GM12878 (cell line): ENCODE measurements around the gene INF2.

ENCODE experiments used
- ATF3 ChIP-seq: IDR thresholded peaks from 2 replicates; pipeline ENCODE4 v1.6.1; 2011; ENCODE audit warnings: low read depth, mild to moderate bottlenecking, low read length, moderate library complexity, borderline replicate concordance; ENCODE audit errors: extremely low read depth
- CBX5 ChIP-seq: sonication (generic); IDR thresholded peaks from 2 replicates; pipeline ENCODE4 v1.6.1; 2016; ENCODE audit warnings: low read depth, moderate library complexity, mild to moderate bottlenecking, inconsistent platforms
- EED ChIP-seq: sonication (generic); IDR thresholded peaks from 2 replicates; pipeline ENCODE4 v1.6.1; 2016; ENCODE audit warnings: antibody characterized with exemption, low read depth
- EZH2 ChIP-seq: IDR thresholded peaks from 2 replicates; pipeline ENCODE4 v1.6.1; 2012; ENCODE audit warnings: low read depth, mild to moderate bottlenecking, control low read depth, inconsistent platforms, low read length, borderline replicate concordance; ENCODE audit not compliant: control insufficient read depth
- GABPA ChIP-seq: IDR thresholded peaks from 2 replicates; pipeline ENCODE4 v1.6.1; 2014; ENCODE audit warnings: antibody characterized with exemption, low read depth, mild to moderate bottlenecking, inconsistent platforms
- MEF2A ChIP-seq: IDR thresholded peaks from 2 replicates; pipeline ENCODE4 v1.6.1; 2011; ENCODE audit warnings: low read depth, mild to moderate bottlenecking, low read length, moderate library complexity; ENCODE audit not compliant: insufficient read depth
- MLLT1 ChIP-seq: fragments of 450-650 bp; IDR thresholded peaks from 2 replicates; pipeline ENCODE4 v1.6.1; 2016; ENCODE audit warnings: mild to moderate bottlenecking
- MXI1 ChIP-seq: fragments of 150-350 bp; IDR thresholded peaks from 2 replicates; pipeline ENCODE4 v1.6.1; 2011; ENCODE audit warnings: low read depth, mild to moderate bottlenecking, inconsistent platforms, low read length, improper control_type of control experiment
- POLR2A ChIP-seq: IDR thresholded peaks from 2 replicates; pipeline ENCODE4 v1.6.1; 2011; ENCODE audit warnings: low read depth, mild to moderate bottlenecking, low read length
- SMAD5 ChIP-seq: IDR thresholded peaks from 2 replicates; pipeline ENCODE4 v1.6.1; 2016; ENCODE audit warnings: antibody characterized with exemption, low read depth
- SPI1 ChIP-seq: IDR thresholded peaks from 2 replicates; pipeline ENCODE4 v1.6.1; 2011; ENCODE audit warnings: low read depth, mild to moderate bottlenecking, low read length, moderate library complexity, borderline replicate concordance; ENCODE audit not compliant: insufficient read depth
- TCF12 ChIP-seq: IDR thresholded peaks from 2 replicates; pipeline ENCODE4 v1.6.1; 2011; ENCODE audit warnings: low read depth, mild to moderate bottlenecking, low read length
- TF ChIP-seq, protein P1 (sequence below), 3 experiments: IDR thresholded peaks in 2 of 3; conservative IDR thresholded peaks in 1 of 3; 2 replicates each; pipeline ENCODE4 v1.5.1; 2011; ENCODE audit warnings: low read depth in 3 of 3, low read length in 3 of 3, mild to moderate bottlenecking in 3 of 3, control low read depth in 2 of 3, moderate library complexity in 2 of 3, inconsistent platforms in 1 of 3, mixed read lengths in 1 of 3; ENCODE audit not compliant: control insufficient read depth in 2 of 3, insufficient read depth in 1 of 3; ENCODE audit errors: extremely low read depth in 1 of 3
- TF ChIP-seq, protein P2 (sequence below): IDR thresholded peaks from 2 replicates; pipeline ENCODE4 v1.6.1; 2011; ENCODE audit warnings: borderline replicate concordance, low read depth, mild to moderate bottlenecking, moderate library complexity, mixed read lengths, low read length; ENCODE audit not compliant: insufficient read depth; ENCODE audit errors: extremely low read length

DNA sequence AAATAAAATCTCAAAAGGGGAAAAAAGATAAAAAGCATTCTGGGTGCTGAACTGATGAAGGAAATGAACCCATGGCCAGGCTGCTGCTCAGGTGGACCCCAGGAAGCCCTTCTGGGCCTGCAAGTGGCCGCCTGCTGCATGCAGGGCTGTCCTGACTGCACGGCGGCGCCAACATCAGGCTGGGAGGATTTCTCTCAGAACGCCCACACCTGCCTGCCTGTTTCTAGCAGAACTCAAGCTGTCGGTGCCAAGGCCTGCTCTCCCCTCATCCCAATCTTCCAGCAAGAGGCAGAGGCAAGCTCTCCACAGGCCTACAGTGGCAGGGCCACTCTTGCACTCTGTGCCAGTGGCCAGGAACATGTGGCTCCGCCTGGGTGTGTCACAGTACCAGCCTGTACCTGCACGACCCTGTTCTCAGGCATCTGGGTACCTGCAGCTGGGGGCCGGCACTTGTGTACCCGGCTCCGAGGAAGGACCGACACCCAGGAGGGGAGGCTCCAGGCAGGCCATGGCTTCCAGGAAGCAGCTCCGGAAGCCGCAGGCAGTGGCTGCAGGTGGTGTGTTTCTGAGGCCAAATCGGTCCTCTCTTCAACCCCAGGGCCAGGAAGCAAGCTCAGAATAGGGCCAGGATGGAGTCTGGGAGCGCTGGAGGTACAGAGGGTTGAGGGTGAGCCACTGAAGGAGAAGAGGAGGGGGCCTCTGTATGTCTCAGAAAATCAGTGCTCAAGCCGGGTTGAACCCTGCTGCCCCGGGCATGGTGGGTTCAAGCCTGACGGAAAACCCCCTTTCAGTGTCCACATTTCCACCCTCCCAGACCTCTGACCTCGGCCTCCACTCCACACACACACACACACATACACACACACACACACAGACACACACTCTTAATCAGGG lies 2.5 kb upstream of the INF2 start:
- no peak for TF ChIP-seq SMAD5
- TF ChIP-seq CBX5, result no peak
- no peak for TF ChIP-seq GABPA
- no peak for TF ChIP-seq MLLT1
- TF ChIP-seq SPI1, result no peak
- no peak for TF ChIP-seq MEF2A
- TF ChIP-seq ATF3, result no peak
- TF ChIP-seq, protein P1, sequence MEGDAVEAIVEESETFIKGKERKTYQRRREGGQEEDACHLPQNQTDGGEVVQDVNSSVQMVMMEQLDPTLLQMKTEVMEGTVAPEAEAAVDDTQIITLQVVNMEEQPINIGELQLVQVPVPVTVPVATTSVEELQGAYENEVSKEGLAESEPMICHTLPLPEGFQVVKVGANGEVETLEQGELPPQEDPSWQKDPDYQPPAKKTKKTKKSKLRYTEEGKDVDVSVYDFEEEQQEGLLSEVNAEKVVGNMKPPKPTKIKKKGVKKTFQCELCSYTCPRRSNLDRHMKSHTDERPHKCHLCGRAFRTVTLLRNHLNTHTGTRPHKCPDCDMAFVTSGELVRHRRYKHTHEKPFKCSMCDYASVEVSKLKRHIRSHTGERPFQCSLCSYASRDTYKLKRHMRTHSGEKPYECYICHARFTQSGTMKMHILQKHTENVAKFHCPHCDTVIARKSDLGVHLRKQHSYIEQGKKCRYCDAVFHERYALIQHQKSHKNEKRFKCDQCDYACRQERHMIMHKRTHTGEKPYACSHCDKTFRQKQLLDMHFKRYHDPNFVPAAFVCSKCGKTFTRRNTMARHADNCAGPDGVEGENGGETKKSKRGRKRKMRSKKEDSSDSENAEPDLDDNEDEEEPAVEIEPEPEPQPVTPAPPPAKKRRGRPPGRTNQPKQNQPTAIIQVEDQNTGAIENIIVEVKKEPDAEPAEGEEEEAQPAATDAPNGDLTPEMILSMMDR (IDR thresholded peaks at IDR 0.05 in 2 of 3, conservative IDR thresholded peaks at IDR 0.05 in 1 of 3; ENCODE audit: control insufficient read depth in 2 of 3, extremely low read depth in 1 of 3, insufficient read depth in 1 of 3, low read depth in 3 of 3, low read length in 3 of 3), result no peak
- TF ChIP-seq POLR2A, result no peak
- TF ChIP-seq MXI1, result no peak
- TF ChIP-seq, protein P2, sequence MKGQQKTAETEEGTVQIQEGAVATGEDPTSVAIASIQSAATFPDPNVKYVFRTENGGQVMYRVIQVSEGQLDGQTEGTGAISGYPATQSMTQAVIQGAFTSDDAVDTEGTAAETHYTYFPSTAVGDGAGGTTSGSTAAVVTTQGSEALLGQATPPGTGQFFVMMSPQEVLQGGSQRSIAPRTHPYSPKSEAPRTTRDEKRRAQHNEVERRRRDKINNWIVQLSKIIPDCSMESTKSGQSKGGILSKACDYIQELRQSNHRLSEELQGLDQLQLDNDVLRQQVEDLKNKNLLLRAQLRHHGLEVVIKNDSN, result no peak
- TF ChIP-seq EED, result no peak
- no peak for TF ChIP-seq EZH2
- TF ChIP-seq TCF12, result no peak
